ENCODE results near the gene OR2T6. TPM values are rescaled to one million over a fixed set of nuclear protein-coding genes. Genes with fewer than 3 reads are reported as not detected.
"Not testable (repeated sequence)": the region's sequence is repeated elsewhere in the genome, so short reads cannot be mapped to it uniquely, and the experiment has no call there.

The OR2T6 gene
- polyA plus RNA-seq, 1 donor (not counting 4 experiments of a cell fraction or from before 2014, with no cell fraction given) = not detected

DNA sequence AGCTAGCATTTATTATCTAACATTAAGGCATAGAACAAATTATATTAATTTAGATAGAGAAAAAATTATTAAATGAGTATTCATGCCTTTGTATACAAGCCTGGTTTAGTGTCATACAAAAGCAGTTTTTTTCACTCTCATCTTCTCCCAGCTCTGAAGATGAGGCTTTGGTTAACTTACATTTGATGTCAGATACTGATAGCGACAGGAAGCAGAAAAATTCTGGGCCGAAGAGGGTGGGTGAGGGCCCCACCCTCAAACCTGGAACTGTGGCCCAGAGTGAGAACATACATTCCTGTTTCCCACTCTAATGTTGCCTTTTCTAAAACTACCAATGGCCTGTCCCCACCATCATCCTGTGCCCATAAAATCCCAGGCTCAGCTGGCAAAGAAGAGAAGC, 42.3 kb downstream of the OR2T6 start:
- Histone ChIP-seq H3K4me2 (ENCODE audit: control insufficient read depth, extremely low read depth, insufficient read depth, low read depth, low read length) (no peak overlapping the region), H3K4me3 (ENCODE audit: control insufficient read depth in 2 of 3, extremely low read depth in 1 of 3, insufficient read depth in 2 of 3, low read depth in 1 of 3, low read length in 3 of 3) (no peak overlapping the region), H3K4me1 (ENCODE audit: control insufficient read depth, extremely low read depth, insufficient read depth, low read length) (no peaks in the 10 kb centered on the region), H3K27ac (ENCODE audit: control insufficient read depth, insufficient read depth, low read length) (no peak overlapping the region), H3K9ac (ENCODE audit: control insufficient read depth, extremely low read depth, insufficient read depth, low read length) (no peak overlapping the region), H3K9me1 (ENCODE audit: control insufficient read depth, extremely low read depth, insufficient read depth, low read length) (no peaks in the 10 kb centered on the region), H4K20me1 (ENCODE audit: control insufficient read depth, extremely low read depth, insufficient read depth, low read length) (no peaks in the 10 kb centered on the region), H3K27me3 (ENCODE audit: control insufficient read depth, extremely low read depth, insufficient read depth, low read length) (no peaks in the 10 kb centered on the region), H3K9me3 (ENCODE audit: control insufficient read depth, low read depth, low read length) (no peaks in the 10 kb centered on the region), H3K79me2 (ENCODE audit: control insufficient read depth, insufficient read depth, low read length) (no peaks in the 10 kb centered on the region), H3K36me3 (ENCODE audit: control insufficient read depth in 2 of 2, extremely low read depth in 1 of 2, insufficient read depth in 2 of 2, low read length in 2 of 2) (no peaks in the 10 kb centered on the region), H2AFZ (ENCODE audit: control insufficient read depth, low read length) (no peak overlapping the region)
- no peak for FAIRE-seq
- no peak for DNase-seq (ENCODE audit: low read depth, low spot score)
- no peak for TF ChIP-seq EZH2 (IDR thresholded peaks at IDR 0.05; ENCODE audit: low read length)
- TF ChIP-seq, protein P1, sequence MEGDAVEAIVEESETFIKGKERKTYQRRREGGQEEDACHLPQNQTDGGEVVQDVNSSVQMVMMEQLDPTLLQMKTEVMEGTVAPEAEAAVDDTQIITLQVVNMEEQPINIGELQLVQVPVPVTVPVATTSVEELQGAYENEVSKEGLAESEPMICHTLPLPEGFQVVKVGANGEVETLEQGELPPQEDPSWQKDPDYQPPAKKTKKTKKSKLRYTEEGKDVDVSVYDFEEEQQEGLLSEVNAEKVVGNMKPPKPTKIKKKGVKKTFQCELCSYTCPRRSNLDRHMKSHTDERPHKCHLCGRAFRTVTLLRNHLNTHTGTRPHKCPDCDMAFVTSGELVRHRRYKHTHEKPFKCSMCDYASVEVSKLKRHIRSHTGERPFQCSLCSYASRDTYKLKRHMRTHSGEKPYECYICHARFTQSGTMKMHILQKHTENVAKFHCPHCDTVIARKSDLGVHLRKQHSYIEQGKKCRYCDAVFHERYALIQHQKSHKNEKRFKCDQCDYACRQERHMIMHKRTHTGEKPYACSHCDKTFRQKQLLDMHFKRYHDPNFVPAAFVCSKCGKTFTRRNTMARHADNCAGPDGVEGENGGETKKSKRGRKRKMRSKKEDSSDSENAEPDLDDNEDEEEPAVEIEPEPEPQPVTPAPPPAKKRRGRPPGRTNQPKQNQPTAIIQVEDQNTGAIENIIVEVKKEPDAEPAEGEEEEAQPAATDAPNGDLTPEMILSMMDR (optimal IDR thresholded peaks at IDR 0.05 in 1 of 3, IDR thresholded peaks at IDR 0.05 in 1 of 3, conservative IDR thresholded peaks at IDR 0.05 in 1 of 3; ENCODE audit: extremely low read depth in 1 of 3, insufficient read depth in 2 of 3, low read length in 3 of 3) = no peak
- dilution Hi-C loops (cut with MboI; ENCODE audit: extremely low pct_ligation_motif_present, low sequenced_read_pairs) = no loop called here

DNA sequence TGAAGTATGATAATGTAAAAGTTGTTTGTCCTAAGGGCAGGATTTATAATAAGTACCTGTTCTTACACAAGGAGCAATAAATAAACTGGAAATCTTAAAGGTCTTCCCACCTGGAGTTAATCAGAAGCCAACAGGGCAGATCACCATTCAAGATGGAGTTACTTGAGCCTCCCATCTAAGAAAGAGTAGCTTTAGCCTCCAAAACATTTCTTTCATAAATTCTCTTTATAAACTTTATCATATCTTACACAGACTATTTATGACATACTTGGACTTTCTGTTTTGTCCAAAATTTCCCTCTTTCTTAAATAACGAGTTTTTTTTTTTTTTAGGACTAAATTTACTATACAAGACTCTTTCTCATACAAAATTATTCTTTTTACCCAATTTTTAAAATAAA, 45.8 kb downstream of the OR2T6 start:
- no peaks in the 10 kb centered on the region for H3K36me3 ChIP-seq (ENCODE audit: control insufficient read depth in 2 of 2, extremely low read depth in 1 of 2, insufficient read depth in 2 of 2, low read length in 2 of 2)
- no peak for FAIRE-seq
- no peak overlapping the region for H3K4me3 ChIP-seq (ENCODE audit: control insufficient read depth in 2 of 3, extremely low read depth in 1 of 3, insufficient read depth in 2 of 3, low read depth in 1 of 3, low read length in 3 of 3)
- H3K9me1 ChIP-seq (ENCODE audit: control insufficient read depth, extremely low read depth, insufficient read depth, low read length) = no peaks in the 10 kb centered on the region
- H3K9ac ChIP-seq (ENCODE audit: control insufficient read depth, extremely low read depth, insufficient read depth, low read length) = no peak overlapping the region
- dilution Hi-C loops (cut with MboI; ENCODE audit: extremely low pct_ligation_motif_present, low sequenced_read_pairs) = no loop called here
- no peaks in the 10 kb centered on the region for H3K9me3 ChIP-seq (ENCODE audit: control insufficient read depth, low read depth, low read length)
- no peaks in the 10 kb centered on the region for H4K20me1 ChIP-seq (ENCODE audit: control insufficient read depth, extremely low read depth, insufficient read depth, low read length)
- TF ChIP-seq, protein P1 (optimal IDR thresholded peaks at IDR 0.05 in 1 of 3, IDR thresholded peaks at IDR 0.05 in 1 of 3, conservative IDR thresholded peaks at IDR 0.05 in 1 of 3; ENCODE audit: extremely low read depth in 1 of 3, insufficient read depth in 2 of 3, low read length in 3 of 3) = no peak
- TF ChIP-seq EZH2 (IDR thresholded peaks at IDR 0.05; ENCODE audit: low read length) = no peak
- no peak overlapping the region for H3K4me2 ChIP-seq (ENCODE audit: control insufficient read depth, extremely low read depth, insufficient read depth, low read depth, low read length)
- H3K27ac ChIP-seq (ENCODE audit: control insufficient read depth, insufficient read depth, low read length) = no peak overlapping the region
- H3K79me2 ChIP-seq (ENCODE audit: control insufficient read depth, insufficient read depth, low read length) = no peaks in the 10 kb centered on the region
- no peak for DNase-seq (ENCODE audit: low read depth, low spot score)
- H3K27me3 ChIP-seq (ENCODE audit: control insufficient read depth, extremely low read depth, insufficient read depth, low read length) = no peaks in the 10 kb centered on the region
- H3K4me1 ChIP-seq (ENCODE audit: control insufficient read depth, extremely low read depth, insufficient read depth, low read length) = no peaks in the 10 kb centered on the region
- H2AFZ ChIP-seq (ENCODE audit: control insufficient read depth, low read length) = no peak overlapping the region

DNA sequence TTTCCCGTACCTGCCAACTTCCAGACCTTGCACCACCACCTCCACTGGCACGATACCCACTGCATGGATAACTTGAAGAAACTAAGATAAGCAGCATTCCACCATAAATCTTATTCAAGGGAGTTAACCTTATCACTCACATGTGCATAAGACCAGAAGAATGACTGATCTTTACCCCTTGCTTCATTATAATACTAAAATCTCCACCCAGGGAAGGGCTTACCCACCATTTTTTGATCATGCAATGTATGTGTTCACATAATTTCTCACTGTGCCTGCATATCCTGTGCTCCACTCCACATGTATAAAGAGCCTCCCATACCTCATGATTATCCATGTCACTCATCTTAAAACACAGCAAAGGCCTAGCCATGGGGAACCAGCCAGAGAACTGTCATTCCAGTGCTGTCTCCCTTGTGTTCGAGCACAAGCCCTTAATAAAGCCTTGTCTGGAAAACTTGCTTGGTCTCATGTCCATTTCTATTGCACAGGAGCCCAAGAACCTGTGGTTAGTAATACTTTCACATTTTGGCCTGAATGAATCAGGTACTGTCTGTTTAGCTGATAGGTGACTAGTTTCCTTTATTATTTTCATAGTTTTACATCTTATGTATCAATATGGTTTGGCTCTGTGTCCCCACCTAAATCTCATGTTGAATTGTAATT, 52.1 kb downstream of the OR2T6 start:
- DNase-seq (ENCODE audit: low read depth, low spot score); H3K27me3 ChIP-seq (ENCODE audit: control insufficient read depth, extremely low read depth, insufficient read depth, low read length); dilution Hi-C loops (cut with MboI; ENCODE audit: extremely low pct_ligation_motif_present, low sequenced_read_pairs); H3K79me2 ChIP-seq (ENCODE audit: control insufficient read depth, insufficient read depth, low read length); H2AFZ ChIP-seq (ENCODE audit: control insufficient read depth, low read length); H3K4me2 ChIP-seq (ENCODE audit: control insufficient read depth, extremely low read depth, insufficient read depth, low read depth, low read length); FAIRE-seq; H4K20me1 ChIP-seq (ENCODE audit: control insufficient read depth, extremely low read depth, insufficient read depth, low read length); H3K36me3 ChIP-seq (ENCODE audit: control insufficient read depth in 2 of 2, extremely low read depth in 1 of 2, insufficient read depth in 2 of 2, low read length in 2 of 2); H3K4me1 ChIP-seq (ENCODE audit: control insufficient read depth, extremely low read depth, insufficient read depth, low read length); H3K9me1 ChIP-seq (ENCODE audit: control insufficient read depth, extremely low read depth, insufficient read depth, low read length); H3K9ac ChIP-seq (ENCODE audit: control insufficient read depth, extremely low read depth, insufficient read depth, low read length); H3K27ac ChIP-seq (ENCODE audit: control insufficient read depth, insufficient read depth, low read length); H3K9me3 ChIP-seq (ENCODE audit: control insufficient read depth, low read depth, low read length); H3K4me3 ChIP-seq (ENCODE audit: control insufficient read depth in 2 of 3, extremely low read depth in 1 of 3, insufficient read depth in 2 of 3, low read depth in 1 of 3, low read length in 3 of 3): not testable (repeated sequence)

DNA sequence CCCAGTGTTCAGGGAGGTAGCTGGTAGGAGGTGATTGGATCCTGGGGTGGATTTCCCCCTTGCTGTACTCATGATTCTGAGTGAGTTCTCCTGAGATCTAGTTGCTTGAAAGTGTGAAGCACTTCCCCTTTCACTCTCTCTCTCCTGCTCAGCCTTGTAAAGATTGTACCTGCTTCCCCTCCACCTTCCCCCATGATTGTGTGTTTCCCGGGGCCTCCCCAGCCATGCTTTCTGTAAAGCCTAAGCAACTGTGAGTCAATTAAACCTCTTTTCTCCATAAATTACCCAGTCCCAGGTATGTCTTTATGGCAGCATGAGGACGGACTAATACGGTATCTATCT, 52.6 kb downstream of the OR2T6 start:
- H4K20me1 ChIP-seq (ENCODE audit: control insufficient read depth, extremely low read depth, insufficient read depth, low read length); H3K9me1 ChIP-seq (ENCODE audit: control insufficient read depth, extremely low read depth, insufficient read depth, low read length); H3K27me3 ChIP-seq (ENCODE audit: control insufficient read depth, extremely low read depth, insufficient read depth, low read length); dilution Hi-C loops (cut with MboI; ENCODE audit: extremely low pct_ligation_motif_present, low sequenced_read_pairs); H3K9ac ChIP-seq (ENCODE audit: control insufficient read depth, extremely low read depth, insufficient read depth, low read length); H3K4me2 ChIP-seq (ENCODE audit: control insufficient read depth, extremely low read depth, insufficient read depth, low read depth, low read length); FAIRE-seq; DNase-seq (ENCODE audit: low read depth, low spot score); H3K9me3 ChIP-seq (ENCODE audit: control insufficient read depth, low read depth, low read length); H3K79me2 ChIP-seq (ENCODE audit: control insufficient read depth, insufficient read depth, low read length); H3K4me3 ChIP-seq (ENCODE audit: control insufficient read depth in 2 of 3, extremely low read depth in 1 of 3, insufficient read depth in 2 of 3, low read depth in 1 of 3, low read length in 3 of 3); H3K4me1 ChIP-seq (ENCODE audit: control insufficient read depth, extremely low read depth, insufficient read depth, low read length); H3K36me3 ChIP-seq (ENCODE audit: control insufficient read depth in 2 of 2, extremely low read depth in 1 of 2, insufficient read depth in 2 of 2, low read length in 2 of 2); H3K27ac ChIP-seq (ENCODE audit: control insufficient read depth, insufficient read depth, low read length); H2AFZ ChIP-seq (ENCODE audit: control insufficient read depth, low read length): not testable (repeated sequence)

Data from keratinocyte (primary cell).